ENCODE data around the gene FCHSD1. TPM values are rescaled to one million over a fixed set of nuclear protein-coding genes. Genes with fewer than 3 reads are reported as not detected.

Gene FCHSD1
- total RNA-seq, 2 donors from 2014 or later: 24.9 to 30.2 TPM

Other genes with a start within 250 kb of the FCHSD1 start
- 1 to 10 TPM; 3.9 to 7.7 TPM for gene PCDHGA9, start 248.6 kb downstream of the FCHSD1 start, total RNA-seq
- gene PCDHGB6, start 243.4 kb downstream of the FCHSD1 start, total RNA-seq: 10 to 100 TPM in 1 of 2 donors, 1 to 10 TPM in 1; 5.2 to 11.0 TPM
- 10 to 100 TPM in 1 of 2 donors, 1 to 10 TPM in 1; 6.7 to 11.1 TPM for gene PCDHGA10, start 238.4 kb downstream of the FCHSD1 start, total RNA-seq
- gene PCDHGB7, start 233.7 kb downstream of the FCHSD1 start, total RNA-seq: 10 to 100 TPM in 1 of 2 donors, 1 to 10 TPM in 1; 7.0 to 14.6 TPM
- gene PCDHGA11, start 230.4 kb downstream of the FCHSD1 start, total RNA-seq: 1 to 10 TPM; 2.9 to 3.4 TPM
- 1 to 10 TPM; 3.8 to 6.8 TPM for gene PCDHGA12, start 220.9 kb downstream of the FCHSD1 start, total RNA-seq
- gene PCDHGC3, start 175.5 kb downstream of the FCHSD1 start, total RNA-seq: 10 to 100 TPM; 27.6 to 55.3 TPM
- gene PCDHGC4, start 166.4 kb downstream of the FCHSD1 start, total RNA-seq: 1 to 10 TPM; 3.8 to 4.1 TPM
- 1 to 10 TPM in 1 of 2 donors, under 1 TPM in 1; 0.96 to 2.7 TPM for gene PCDHGC5, start 162.3 kb downstream of the FCHSD1 start, total RNA-seq
- 10 to 100 TPM; 34.8 to 57.7 TPM for gene DIAPH1, start 32.4 kb downstream of the FCHSD1 start, total RNA-seq
- 10 to 100 TPM; 54.9 to 74.6 TPM for gene HDAC3, start 14.6 kb downstream of the FCHSD1 start, total RNA-seq
- 1 to 10 TPM; 3.9 to 7.2 TPM for gene RELL2, start 14.4 kb downstream of the FCHSD1 start, total RNA-seq
- gene ARAP3, start 30.8 kb upstream of the FCHSD1 start, total RNA-seq: 1 to 10 TPM; 4.0 to 8.4 TPM
- gene PCDH1, start 227.0 kb upstream of the FCHSD1 start, total RNA-seq: 10 to 100 TPM; 49.2 to 81.1 TPM

All from prostate gland (tissue), 2 donors.